GM18507 (cell line): ENCODE measurements around the gene DNAJC21.

ENCODE experiments used
- DNase-seq: peaks from one replicate; pipeline ENCODE4 v3.0.0; 2011; ENCODE audit warnings: low read depth; ENCODE audit not compliant: insufficient read length; ENCODE audit errors: extremely low spot score
- FAIRE-seq: peaks from 2 replicates; lab custom pipeline; 2011; peaks lifted over from hg19 to GRCh38; lab: Jason Lieb, UNC

Gene DNAJC21

DNA sequence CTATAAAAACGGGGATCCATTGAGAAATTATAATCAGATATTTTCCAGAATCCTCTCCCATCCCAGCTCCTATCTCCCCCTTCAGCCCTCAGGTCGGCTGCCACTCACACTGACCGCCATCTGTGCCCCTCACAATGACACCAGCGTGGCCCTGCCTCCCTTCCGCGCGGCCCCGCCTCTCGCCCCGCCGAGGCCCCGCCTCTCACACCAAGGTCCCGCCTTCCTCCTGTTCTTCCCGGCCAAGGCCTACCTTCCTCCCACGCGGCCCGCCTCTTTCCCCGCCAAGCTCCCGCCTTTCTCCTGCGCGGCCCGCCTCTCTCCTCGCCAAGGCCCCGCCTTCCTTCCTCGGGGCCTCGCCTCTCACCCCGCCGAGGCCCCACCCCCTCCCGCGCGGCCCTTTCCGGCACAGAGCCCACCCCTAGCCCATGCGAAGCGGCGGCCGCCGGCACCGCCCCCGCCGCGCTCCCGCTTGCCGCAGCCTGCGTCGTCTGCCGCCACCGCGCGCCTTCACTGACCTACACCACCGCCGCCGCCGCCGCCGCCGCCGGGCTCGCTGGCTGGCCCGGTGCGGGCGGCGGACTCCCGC, at the start of gene DNAJC21:
Gene DNAJC21, plus strand, starts transcription at position 426 of the 586 bp plus-strand sequence. CDS start 261 bp downstream, outside the sequence.
- FAIRE-seq = peak; percentile 97
- peak; percentile 91 for DNase-seq

DNA sequence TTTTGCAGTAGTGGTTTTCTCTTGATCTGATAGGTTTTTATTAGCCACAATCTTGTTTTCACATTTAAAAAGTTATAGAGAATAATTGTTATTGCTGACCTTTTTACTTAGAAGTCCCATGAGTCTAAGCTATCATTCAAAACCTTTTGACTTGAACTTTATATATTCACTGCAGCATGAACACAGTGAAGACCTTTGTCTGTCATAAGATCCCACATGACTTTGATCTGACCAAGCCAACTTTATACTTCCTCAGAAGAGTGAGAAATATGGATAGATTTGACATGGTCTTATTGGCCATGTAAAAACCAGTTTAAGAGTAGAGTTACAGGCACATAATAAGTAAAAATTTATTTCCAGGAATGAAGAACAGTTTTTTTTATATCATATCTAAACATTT, 48.1 kb upstream of the DNAJC21 start:
- DNase-seq (no peak), FAIRE-seq (no peak)

DNA sequence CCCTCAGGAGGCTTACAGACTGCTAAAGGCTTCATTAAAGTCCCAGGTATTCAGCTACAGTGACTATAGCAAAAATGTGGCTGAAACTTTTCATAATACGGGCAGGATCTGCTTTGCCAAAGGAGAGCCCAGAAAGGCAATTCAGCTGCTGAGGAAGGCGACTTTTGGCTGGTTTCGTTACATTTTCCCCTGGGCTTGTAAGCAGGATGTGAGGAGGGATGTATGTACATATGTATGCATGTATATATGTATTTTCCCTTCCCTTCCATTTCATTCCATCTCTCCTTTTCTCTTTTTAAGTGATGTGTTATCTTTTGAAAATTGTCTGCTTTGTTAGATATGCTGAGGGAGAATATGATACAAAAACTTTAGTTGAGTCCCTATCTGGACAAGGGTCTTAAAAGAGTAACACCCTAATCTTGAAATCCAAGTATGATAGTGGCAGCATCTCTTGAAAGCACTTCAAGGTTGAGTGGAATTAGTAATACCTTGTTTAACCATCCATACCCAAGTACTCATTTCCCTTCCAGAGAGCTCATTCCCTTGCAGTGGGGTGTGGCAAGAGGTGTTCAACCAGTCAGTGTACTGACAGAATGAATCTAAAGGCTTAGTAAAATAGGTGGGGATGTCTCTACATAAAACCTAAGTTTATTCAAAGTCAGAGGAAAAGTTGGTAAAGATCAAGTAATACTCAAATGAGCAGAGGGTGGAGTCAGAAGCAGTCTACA, 42.8 kb upstream of the DNAJC21 start:
- DNase-seq = no peak
- FAIRE-seq = no peak

DNA sequence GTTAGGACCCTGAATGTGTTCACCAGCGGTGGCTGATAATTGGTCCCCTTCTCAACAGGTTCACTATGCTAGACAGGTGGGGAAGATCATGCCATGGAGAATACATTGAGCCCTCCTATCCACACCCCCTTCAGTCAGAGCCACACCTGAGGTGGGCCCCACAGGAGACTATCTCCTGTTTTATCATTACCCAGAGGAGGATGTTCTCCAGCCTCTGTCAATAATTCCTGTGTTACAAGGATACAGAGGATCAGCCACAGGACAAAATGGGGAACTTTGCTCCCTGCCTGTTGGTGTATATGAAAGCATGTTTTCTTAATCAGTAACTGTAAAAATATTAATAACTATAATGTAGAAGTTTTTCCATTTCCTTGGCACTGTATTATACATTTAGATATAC, 40.0 kb upstream of the DNAJC21 start:
- no peak for FAIRE-seq
- no peak for DNase-seq

DNA sequence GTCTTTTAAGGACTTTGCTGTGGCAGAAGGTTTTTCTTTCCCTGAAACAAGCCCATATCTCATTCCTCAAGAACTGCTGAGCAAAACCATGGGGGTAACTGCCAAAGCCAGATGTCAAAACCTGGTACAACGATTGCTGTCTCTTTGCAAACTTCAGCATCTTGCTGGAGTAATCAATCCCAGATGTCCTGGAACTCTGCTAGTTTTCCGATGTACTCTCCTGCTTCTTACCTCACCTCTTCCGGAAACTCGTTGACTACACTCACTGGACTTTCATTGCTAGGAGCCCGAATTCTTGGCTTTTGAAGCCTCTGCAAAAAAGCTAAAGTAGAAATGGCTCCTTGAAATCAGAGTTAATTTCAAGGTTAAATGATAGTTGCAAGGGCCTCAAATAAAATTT, 37.4 kb upstream of the DNAJC21 start:
- no peak for DNase-seq
- FAIRE-seq = no peak

DNA sequence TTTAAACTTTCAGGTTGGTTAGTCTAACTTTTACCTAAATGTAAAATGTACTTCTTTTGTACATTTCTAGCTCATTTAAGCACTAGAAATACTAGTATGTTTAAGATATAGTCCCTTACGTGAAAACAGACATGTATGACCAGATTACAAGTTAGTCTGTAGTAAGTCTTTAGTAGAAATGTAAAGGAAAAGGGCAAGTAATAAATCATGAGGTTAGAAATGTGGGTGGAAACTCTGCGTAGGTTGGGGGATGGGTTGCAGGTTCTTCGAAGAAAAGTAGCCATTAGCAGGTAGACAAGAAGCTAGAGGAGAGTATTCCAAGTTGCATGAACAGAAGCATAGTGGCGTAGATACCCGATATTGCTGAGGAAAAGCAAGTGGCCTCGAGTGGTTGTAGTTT, 36.9 kb upstream of the DNAJC21 start:
- FAIRE-seq (no peak), DNase-seq (no peak)

DNA sequence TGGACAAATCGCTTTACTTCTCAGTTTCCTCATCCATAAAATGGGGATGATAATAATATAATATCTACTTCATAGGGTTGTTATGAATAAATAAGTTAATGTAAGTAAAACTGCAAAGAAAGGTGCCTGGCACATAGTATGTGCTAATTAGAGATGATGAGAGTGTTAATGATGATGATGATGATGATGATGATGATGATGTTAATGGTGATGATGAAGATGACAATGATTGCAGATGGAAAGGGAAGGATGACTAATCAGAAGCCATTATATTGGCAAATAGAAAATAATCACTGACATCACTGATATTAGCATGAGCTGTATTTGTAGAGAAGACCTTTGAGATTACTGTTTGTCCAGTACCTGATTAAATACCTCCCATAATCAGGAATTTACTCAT, 34.6 kb upstream of the DNAJC21 start:
- FAIRE-seq (no peak), DNase-seq (no peak)

DNA sequence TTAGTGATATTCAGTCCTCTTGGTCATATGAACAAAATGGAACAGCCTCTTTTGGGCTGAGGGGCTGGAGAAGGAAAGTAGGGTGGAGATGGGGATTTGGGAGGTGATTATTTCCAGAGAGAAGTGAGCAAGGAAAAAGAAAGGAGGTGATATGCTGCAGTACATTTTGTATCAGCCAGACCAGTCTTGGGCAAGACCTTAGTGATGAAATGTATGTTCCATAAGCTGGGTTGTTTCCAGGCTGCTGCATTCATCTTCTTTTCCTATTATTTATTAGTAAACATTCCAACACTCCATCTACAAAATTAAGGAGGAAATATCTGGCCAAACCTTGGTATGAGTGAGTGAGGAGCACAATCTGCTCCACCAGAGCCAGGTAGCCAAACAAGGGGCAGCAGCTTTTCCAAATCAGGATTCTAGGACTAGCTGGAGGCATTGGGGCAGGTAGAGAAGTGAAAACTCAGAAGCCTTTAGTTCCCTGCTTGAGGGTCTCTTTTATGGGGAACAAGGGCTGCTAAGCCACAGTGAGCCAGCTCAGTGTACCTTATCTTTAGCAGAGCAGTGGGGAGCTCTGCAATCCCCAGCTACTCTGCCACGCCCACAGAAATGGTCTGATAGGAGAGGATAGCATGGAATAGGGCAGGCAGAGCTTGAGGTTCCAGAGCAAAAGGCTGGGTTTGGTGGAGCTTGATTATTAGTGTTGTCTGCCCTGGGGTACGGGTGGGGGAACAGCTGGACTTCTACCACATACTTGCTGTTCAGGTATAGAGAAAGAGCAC, 33.5 kb upstream of the DNAJC21 start:
- FAIRE-seq (no peak), DNase-seq (no peak)

DNA sequence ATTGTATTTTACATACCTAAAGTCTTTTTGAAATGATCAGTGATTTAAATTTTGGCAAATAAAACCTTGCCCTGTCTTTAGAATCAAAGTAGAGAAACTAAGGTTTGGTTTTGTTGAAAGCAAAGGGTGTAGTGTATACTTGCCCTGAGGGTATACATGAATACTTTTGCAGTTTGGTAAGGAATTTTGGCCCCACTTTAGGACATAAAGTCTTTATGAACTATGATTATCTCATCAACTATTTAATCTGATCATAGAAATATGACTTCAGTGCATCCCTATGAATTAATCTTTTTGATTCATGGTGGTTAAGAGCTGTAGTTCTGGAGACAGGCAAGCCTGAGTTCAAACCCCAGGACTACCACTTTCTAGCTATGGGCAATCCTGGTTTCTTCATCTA, 31.7 kb upstream of the DNAJC21 start:
- no peak for DNase-seq
- no peak for FAIRE-seq

DNA sequence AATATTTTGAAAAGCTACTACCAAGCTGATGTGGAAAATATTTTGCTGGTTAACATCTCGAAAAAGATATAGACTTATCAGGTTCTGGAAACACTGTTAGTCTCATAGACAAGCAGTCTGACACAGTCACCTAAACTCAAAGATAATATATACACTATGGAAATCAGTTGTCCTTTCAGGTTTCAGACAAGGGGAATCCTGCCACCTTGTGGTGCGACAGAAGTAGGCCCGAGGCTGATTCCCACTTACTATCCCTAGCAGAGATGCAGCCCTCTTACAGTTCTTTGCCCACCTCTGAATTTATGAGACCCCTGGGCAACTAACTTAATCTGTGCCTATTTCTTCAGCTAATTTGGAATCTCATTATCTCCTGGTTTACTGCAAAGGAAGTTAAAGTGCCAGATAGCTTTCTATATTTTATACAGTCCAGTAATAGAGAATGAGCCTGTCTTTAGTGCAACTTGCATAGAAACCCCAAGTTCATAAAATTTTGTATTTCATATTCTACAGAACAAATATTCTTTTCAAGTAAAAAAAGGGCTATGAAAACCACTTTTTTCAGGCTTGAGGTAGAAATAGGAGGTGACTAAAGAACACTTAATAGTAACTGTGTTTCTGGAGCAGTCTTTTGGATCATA, 31.0 kb upstream of the DNAJC21 start:
- DNase-seq = peak; percentile 15
- FAIRE-seq = peak; percentile 83

DNA sequence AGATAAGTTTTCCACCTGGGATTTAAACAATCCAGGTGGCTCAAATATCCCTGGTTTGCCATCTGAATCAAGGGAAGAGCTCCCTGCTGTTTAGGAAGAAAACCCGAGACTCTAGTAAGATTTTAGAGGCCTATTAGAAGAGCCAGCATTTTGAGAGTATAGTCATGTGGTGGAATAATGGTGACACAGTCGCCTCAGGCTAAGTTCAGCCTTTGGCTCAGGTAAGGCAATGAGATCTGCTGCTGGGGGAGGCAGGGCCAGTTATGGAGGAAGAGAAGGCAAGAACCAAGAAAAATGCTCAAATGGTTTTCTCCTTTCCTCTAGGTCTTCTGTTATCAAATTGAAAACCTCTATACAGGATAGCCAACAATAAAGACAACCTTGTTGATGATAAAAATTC, 30.3 kb upstream of the DNAJC21 start:
- no peak for DNase-seq
- FAIRE-seq = no peak

DNA sequence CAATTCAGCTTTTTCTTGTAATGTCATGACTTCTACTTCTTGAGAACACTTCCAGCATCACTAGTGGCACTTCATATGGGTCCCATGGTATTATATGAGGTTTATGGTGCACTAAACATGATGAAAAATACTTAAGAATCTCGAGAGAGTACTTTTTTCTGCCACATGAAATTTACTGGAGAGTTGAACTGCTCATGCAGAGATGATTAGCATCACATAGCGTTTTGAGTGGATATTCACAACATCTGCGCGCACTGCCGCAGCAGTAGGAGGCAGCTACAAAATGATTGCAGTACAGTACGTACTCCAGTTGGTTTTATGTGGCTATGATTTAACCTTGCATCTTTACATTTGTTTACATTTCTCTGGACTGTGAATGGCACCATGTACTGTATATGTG, 28.7 kb upstream of the DNAJC21 start:
- no peak for DNase-seq

DNA sequence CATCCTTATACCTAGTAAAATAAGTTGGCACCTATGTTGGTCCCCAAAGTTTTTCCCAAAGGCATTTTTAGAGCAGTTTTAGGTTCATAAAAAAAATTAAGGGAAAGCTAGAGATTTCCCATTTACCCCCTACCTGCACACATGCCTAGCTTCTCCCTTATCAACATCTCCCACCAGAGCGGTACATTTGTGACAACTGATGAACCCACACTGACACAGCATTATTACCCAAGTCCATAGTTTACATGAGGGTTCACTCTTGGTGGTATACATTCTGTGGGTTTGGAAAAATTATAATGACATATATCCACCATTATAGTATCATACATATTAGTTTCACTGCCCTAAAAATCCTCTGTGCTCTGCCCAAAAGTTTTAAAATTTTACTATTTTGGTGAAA, 26.1 kb upstream of the DNAJC21 start:
- DNase-seq (no peak), FAIRE-seq (no peak)

More for the DNA sequence above, 28.7 kb upstream of the DNAJC21 start:
- FAIRE-seq = no peak

DNA sequence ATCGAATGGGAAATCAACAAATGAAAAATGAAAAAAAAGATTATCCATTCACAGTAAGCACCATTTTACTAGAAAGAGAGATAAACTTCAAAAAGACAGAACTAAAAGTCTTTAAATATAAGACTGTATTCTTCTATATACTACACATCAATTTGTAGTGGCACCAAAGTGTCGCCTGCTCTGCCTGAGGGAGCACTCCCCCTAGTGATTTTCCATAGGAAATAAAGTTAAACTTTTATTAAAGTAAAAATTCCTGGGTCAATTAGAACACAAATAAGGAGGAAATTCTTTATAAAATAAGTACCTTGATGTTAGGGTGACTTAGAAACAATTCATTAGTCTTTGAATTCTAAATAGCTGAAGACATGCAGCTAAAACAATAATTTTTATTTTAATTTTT, 23.8 kb upstream of the DNAJC21 start:
- DNase-seq = no peak
- no peak for FAIRE-seq

DNA sequence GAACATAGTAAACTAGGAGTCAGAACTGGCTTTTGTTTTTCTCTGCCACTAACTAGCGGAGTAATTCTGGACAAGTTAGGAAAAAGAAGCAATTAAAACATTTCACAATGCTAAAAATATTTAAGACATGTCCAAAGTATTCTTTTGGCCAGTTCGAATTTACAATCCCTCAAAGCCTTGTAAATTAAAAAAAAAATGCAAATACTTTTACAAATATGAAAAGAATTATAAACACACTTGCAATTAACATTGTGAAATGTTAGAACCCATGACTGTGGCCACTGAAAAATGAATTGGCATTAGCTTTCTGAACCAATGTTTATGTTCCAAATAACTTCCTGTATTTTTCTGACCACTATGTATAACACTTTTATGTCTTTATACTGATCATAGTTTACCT, 16.3 kb upstream of the DNAJC21 start:
- FAIRE-seq = no peak
- no peak for DNase-seq

DNA sequence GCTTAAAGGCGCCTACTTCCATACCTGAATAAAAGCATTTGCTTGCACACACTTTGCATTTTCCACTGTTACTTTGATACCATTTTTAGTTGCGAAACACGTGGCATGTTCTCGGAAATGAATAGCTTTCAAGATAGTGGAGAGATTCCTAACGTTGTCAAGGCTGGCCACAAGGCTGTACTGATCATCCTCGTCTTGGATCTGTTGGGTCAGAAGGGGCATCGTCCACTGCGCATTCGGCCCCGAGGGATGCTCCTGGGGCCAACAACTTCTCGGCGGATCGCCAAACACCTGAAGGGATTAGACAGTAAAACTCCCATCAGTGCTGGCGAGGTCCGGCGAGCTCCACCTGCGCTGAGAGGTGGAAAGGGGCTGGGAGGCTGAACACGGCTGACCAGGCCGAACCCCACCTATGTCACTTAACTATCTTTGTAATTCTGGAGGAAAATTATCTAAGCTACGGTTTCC, 14.7 kb upstream of the DNAJC21 start:
- FAIRE-seq = no peak
- DNase-seq = no peak

DNA sequence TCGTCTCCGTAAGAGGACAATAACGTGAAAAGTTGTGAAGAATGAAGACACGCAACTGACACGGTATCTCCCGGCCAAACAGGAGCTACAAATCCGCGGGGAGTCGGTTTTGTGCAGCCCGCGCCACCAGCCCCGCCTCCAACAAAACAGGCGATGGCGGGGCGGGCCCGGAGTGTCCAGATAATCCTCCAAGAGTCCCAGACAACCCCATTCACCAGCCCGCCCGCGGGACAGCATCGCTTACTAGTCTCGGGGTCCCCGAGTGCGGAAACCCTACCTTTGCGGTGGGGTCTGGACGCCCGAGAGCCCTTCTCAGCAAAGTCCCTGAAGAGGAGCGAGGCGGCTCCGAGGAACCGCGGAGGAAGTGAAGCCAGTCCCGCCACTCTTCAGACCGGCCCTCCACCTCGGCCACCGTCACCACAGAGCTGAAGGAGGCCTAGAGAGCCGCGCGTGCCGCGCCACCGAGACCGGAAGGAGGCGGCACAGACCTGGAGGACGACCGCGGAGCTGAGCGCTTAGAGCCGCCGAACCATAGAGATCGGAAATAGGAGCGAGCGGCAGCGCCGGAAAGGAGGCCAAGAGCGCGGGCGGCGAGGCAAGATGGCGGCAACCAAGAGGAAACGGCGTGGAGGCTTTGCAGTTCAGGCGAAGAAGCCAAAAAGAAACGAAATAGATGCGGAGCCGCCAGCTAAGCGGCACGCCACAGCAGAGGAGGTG, 14.1 kb upstream of the DNAJC21 start, which contains the start of the genes BRIX1 and RAD1:
Gene BRIX1, plus strand, starts transcription at position 573 of the 717 bp plus-strand sequence. Its CDS starts 28 bp downstream, at position 601.
Gene RAD1, minus strand, starts transcription at position 366 of the 717 bp plus-strand sequence. CDS start 612 bp downstream, outside the sequence.
- peak; percentile 89 for DNase-seq
- FAIRE-seq = peak; percentile 98

DNA sequence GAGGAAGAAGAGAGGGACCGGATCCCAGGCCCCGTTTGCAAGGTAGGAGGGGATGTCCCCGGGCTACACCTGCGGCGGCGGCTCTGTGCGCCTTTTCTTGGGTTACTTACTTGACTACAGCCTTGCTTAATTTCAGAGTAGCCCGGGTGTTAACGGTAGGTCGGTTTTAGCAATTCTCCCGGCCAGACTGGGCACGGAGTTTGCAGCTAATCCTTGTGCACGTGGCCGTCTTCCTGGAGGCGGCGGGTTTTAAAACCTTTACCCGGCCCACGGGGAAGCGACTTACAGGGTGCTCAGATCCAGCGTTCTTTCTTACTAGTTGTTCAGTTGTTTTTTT, 13.5 kb upstream of the DNAJC21 start:
- DNase-seq = no peak
- FAIRE-seq = no peak

DNA sequence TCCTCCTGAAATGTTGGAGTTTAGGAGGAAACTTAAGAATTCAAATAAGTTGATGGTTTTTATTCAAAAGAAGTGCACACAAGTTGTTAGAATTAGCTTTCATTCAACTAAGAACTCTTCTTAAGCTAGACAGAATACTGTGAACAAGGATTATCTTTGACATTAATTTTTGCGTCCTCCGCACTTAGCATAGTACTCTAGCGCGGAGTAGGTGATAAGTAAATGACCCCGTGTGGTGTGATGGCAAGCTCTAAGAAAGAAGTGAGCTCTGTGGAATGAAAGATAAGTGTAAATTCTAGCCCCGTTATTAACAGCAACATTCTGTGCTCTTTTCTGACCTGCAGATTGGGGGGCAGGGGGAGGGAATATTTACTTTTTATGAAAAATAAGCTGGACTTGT, 12.8 kb upstream of the DNAJC21 start:
- FAIRE-seq (no peak), DNase-seq (no peak)
